GM18519 (cell line): ENCODE results near the gene BLACAT1.
"Not testable (repeated sequence)": the region's sequence is repeated elsewhere in the genome, so short reads cannot be mapped to it uniquely, and the experiment has no call there.

Experiments used
- ATAC-seq: cut with Tn5 transposase; IDR thresholded peaks from one replicate; pipeline ENCODE4 v1.9.1; 2021; ENCODE audit warnings: mild to moderate bottlenecking, moderate library complexity; ENCODE audit not compliant: unreplicated experiment, low FRiP score

The BLACAT1 gene

DNA sequence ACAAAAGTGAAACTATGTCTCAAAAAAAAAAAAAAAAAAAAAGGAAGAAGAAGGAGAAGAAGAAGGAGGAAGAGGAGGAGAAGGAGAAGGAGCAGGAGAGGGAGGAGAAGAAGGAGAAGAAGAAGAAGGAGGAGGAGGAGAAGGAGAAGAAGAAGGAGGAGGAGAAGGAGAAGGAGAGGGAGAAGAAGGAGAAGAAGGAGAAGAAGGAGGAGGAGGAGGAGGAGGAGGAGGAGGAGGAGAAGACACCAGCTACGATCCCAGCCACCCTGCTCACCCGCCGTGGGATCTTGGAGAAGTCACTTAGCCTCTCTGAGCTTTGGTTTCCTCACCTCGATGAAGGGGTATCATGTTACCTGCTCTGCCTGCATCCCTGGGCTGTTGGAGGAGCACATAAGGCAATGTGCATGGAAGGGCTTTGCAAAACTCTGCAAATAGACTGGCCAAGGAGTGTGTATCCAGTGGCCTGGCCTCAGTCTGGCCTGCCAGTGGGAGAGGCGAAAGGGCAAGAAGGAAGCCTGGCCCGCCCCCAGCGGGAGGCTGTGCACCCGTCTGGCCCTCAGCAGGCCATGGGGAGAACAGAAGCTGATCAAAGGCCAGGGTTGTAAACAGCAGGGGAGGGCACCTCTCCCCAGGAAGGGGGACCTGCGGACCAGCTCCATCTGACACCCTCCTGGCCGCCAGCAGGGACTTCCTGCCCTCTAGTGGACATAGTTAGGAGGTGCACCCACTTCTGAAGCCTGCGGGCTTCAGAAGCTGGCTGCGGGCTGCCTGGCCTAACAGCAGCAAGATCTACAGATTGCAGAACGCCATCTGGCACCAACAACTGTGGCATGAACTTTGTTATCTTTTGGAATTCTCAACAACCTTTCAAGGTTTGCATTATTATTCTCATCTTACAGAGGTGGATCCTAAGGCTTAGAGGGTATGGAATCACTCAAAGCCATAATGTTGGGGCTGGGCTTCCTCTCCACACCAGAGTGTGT, 29.4 kb upstream of the BLACAT1 start:
- no peak for ATAC-seq

DNA sequence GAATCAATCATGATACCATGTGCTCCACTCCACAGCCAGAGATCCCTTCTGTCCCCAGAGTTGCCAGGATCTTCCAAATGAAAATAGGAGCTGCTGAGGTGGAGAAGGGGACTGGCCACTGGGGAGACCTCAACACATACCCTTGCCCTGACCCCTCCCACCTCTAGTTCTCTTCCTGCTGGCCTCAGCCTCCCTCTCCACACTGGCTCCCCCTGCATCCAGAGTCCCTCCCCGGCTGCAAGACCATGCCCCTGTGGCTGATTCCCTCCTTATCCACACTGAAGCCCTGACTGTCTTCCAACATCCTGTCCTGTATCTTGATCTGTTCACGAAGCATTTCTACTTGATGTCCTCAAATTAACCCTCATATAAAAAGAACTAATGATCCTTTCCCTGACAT, 27.5 kb upstream of the BLACAT1 start:
- no peak for ATAC-seq

DNA sequence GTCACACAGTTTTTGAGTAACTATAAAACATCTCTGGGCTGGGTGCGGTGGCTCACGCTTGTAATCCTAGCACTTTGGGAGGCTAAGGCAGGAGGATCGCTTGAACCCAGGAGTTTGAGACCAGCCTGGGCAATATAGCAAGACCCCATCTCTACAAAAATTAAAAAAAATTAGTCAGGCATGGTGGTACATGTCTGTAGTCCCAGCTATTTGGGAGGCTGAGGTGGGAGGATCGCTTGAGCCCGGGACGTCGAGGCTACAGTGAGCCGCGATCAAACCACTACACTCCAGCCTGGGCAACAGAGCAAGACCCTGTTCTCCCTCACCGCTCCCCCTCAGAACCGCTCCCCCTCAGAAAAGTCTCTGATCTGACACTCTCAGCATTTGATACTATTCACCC, 26.7 kb upstream of the BLACAT1 start:
- ATAC-seq = not testable (repeated sequence)

DNA sequence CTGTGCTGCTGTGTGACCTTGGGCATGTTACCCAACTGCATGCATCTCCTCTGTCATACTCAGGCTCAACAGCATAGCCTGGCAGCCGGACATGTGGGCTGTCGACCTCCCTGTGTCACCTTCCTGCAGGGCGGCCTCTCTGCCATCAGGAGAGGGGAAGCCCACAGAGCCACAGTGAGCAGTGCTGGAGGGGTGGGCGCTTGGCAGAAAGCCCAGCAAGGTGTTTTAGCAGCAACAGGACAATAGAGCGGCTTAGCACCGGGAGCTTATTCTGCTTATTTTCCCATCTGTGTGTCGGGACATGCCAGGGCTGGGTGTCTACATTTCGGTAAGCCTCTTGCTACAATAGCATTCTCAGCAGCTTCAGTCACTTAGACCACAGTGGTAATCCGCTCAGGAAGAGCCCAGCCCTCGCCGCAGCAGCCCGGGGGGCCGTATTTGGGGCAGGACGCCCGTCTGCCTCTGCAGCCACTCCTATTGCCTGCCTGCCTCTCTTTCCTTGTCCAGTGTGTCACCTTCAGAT, 25.8 kb upstream of the BLACAT1 start:
- ATAC-seq = no peak

DNA sequence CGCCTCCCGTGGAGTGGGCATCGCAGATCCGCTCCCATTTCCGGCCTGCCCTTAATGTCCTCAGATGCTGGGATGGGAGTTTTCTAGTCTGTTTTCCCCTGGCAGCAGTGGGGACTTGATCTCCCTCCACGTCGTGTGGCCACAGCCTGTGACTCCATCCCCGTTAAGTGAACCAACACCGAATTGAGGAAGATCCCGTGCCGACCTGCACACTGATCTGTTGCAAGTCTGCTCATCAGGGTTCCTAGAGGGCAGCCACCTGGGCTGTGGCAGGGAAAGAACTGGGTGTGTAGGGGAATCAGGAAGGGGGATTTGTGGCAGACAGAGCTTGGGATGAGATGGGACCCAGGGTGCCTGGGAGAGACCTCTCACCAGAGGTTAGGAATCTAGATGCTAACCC, 25.4 kb upstream of the BLACAT1 start:
- ATAC-seq = no peak

DNA sequence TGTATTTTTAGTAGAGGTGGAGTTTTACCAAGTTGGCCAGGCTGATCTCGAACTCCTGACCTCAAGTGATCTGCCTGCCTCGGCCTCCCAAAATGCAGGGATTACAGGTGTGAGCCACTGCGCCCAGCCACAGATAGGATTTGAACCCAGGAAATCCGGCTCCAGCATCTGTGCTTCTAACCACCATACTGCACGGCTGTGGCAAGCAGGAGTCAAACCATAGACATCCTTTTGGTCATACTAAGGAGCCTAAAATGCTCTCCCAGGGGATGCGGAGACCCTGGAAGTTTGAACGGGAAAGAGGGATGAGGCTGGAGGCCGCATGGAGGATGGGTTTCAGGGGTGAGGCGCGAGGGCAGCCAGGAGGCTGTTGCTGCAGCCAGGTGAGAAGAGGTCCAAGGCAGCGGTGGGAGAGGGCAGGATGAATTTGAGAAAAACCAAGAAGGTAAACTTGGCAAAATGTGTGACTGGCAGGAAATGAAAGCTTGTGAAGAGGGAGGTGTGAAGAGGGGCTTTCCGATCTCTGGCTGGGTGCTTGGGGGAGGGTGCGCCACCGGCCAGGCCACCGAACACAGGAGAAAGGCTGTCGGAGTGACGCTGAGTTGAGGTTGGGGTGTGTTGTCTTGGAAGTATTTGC, 24.6 kb upstream of the BLACAT1 start:
- no peak for ATAC-seq

DNA sequence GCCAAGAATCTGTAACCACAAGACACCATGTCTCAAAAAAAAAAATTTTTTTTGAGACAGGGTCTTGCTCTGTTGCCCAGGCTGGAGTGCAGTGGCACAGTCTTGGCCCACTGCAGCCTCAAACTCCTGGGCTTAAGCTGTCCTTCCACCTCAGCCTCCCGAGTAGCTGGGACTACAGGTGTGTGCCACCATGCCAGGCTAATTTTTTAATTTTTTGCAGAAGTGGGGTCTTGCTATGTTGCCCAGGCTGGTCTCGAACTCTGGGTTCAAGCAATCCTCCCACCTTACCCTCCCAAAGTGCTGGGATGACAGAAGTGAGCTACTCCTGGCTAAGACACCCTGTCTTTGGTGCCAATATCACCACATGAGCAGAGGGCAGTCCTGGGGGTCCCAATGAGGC, 23.1 kb upstream of the BLACAT1 start:
- not testable (repeated sequence) for ATAC-seq

DNA sequence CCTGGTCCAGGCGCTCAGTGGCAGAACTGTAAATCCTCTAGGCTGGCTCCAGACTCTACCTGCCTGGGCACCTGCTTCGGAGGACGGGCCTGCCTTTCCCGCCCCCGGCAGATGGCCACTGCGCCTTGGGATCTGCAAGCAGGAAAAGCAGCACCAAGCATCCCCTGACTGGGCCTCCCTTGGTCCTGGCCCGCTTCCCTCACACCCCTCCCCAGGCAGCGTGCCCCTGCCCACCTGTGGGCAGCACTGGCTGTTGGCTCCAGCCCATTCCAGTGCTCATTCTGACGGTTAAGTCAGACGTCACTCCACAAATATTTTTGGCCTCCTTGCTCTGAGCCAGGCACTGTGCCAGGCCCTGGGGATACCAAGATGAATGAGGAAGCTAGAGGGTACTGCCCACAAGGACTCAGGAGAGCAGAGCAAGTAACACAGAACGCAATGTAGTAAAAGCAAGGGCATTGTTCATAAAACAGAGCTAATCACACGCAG, 22.0 kb upstream of the BLACAT1 start:
- no peak for ATAC-seq

DNA sequence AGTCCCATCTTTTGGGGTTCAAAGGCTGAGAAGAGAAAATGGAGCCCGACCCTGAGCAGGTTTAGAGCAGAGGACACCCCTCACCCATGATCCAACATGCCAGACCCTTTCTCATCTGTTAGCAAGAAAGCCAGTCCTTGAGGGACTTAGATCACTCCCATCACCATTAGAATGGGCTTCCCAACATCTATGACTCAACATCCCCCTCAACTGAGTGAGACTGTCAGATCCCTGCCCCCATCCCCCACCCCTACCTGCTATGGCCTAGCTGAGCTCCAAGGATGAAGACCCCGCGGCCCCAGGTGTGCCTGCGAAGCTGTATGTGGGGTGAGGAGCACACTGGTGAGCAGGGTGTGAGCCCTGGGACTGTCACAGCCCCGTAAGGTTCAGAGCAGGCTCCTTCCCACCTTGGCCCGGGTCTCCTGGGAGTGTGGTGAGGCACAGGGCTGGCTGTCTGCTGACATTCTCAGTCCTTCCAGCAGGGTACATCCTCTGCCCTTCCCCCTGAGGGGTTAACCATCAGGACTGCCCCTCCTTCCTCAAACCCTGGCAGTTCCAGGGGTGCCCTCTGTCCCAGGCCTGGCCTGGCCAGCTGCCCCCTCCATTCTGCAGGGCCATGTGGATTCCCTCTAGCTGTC, 21.4 kb upstream of the BLACAT1 start:
- no peak for ATAC-seq

DNA sequence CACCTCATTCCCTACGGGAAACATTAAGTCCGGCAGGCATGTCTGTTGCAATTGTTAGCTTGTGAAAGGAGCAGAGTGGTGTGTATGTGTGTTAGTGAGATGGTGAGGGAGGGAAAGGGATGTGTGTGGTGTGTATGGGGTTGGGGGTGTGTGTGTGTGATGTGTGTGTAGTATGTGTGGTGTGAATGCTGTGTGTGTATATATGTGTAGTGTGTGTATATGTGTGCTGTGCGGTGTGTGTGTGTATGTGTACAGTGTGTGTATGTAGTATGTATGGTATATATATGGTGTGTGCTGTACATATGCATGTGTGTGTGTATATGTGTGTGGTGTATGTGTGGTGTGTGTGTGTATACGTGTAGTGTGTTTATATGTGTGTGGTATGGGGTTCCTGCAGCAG, 20.8 kb upstream of the BLACAT1 start:
- no peak for ATAC-seq

DNA sequence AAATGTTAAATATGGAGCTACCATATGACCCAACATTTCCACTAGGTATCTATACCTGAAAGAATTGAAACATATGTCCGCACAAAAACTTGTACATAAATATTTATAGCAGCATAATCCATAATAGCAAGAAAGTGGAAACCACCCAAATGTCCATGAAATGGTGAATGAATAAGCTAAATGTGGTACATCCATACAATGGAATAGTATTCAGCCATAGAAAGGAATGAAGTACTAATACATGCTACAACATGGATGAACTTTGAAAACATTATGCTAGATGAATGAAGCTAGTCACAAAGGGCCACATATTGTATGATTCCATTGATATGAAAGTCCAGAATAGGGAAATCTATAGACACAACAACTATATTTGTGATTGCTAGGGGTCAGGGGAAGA, 20.0 kb upstream of the BLACAT1 start:
- no peak for ATAC-seq

DNA sequence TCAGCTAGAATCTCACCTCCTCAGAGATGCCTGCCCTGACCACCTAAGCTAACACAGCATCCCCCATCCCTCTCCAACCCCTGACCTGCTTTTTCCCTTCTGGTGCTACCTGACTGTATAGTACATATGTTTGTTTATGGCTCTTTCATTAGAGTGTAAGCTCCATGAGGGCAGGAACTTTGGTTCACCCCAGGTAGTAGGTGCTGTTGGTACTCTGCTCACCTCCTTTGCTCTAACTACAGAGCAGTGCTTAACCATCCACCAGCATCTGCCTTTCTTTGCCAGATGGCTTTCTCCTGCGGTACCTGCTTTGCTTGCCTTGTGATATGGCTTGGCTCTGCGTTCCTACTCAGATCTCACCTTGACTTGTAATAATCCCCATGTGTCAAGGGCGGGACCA, 18.7 kb upstream of the BLACAT1 start:
- ATAC-seq = no peak

DNA sequence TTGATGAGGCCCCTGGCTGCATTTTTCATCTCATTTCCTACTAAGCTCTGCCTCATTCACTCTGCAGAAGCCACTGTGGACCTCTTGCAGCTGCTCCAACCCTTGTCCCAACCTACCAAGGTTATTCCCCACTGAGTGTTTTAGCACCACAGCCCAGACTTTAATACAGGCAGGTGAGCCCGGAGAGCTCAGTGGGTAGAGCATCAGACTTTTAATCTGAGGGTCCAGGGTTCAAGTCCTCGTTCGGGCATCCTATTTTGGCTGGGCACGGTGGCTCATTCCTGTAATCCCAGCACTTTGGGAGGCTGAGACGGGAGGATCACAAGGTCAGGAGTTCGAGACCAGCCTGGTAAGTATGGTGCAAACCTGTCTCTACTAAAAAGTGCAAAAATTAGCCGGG, 18.1 kb upstream of the BLACAT1 start:
- ATAC-seq = no peak

DNA sequence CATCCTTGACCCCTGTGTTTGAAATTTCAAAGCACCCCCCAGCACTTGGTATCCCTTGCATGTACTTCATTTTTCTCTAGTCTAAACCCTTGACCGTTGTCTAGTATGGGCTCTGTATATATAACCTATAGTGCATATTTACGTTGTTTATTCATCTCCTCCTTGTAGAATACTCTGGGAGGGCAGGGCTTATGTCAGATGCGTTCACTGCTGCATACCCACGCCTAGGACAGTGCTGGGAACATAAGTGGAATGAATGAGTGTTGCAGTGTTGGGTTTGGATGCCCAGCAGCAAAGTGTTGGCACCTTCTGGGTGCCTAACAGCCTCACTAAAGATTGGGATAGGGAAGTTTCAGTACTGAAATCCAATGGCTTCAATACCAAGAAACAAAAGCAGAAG, 17.6 kb upstream of the BLACAT1 start:
- ATAC-seq = no peak

DNA sequence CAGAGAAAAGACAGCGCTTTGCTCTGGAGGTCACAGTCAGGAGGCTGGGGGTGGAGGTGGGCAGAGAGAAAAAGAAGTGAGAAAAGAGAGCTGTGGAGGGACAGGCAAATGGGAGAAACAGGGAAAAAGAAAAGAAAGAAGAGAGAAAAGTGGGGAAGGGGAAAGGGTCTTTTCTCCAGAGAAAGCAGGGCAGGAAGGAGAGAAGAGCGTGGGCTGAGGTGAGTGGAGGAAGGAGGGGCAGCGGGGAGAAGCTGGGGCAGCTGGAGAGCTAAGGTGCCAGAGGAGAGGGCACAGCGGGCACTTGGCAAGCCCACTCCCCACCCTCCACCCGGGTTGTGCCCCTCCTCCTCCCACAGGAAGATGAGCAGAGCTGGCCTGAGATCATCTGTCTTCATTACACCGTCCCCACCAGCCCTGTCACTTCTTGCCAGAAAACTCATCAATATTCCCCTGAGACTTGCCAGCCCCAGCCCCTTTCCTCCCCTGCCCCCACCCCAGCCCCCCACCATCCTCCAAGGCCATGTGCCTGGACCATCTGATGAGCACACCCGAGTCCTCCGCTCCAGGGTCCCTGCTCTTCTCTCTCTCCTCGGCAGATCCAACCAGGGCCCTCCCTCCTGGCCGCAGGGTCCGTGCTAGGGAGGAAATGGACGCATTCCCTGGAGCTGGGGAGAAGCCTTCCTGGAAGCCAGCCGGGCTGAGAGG, 17.0 kb upstream of the BLACAT1 start:
- ATAC-seq = no peak

DNA sequence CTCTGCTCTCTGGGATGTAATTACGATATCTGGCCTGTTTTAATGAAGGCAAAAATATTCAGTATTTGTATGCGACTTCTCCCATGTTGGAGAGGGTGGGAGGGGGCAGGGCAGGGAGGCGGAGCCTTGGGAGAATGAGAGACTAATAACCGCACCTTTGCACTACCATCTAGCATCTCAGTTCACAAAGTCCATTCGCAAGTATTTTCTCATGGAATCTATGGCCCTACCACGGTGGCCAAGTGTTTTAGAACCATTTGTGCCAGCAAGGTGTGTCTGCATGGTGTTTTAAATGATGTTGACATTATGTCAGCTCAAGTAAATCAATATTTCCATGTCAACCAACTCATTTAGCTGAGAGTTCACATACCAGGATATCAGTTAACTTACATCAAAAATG, 14.3 kb upstream of the BLACAT1 start:
- ATAC-seq = no peak

DNA sequence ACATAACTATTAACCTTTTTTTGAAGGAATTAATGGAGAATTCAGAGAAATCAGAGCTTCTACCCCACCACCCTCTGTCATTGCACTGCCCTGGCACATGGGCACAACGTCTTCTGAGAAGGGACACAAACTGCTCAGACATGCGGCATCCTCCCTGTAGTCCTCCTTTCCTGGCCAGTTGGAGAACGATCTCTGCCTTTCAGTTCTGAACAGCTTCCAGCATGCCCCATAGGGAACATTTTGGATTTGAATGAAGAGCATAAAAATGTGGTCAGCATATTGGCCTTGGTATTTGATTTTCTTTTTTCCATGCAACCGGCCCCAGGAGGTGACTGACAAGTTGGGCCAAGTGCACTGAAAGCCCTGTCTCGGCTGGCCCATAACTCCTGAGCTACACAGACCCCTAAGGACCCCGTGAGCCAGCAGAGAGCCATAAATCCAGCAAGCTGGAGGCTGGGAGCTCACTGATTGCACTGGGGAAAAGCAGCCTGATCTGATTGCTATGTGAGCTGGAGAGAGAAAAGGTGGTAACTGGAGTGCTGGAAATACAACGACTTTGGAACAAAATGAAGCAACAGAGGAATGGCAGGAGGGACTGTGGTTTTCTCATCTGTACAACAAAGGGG, 10.9 kb upstream of the BLACAT1 start:
- no peak for ATAC-seq

DNA sequence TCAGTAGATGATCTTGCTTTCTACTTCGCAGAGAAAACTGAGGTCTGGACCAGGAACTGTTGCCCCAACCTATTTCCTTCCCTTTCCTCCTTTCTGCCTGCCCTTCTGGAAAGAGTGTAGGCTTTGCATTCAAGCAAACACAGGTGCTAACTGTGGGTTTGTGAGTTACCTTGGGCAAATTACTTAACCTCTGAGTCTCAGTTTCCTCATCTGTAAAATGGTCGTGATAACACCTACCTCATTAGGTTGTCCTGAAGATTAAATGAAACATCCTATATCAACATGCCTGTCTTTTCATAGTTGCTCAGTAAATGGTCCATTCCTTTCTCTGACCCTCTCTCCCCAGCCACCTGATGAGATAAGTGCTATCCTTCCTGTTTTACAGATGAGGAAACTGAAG, 9.5 kb upstream of the BLACAT1 start:
- ATAC-seq = no peak

DNA sequence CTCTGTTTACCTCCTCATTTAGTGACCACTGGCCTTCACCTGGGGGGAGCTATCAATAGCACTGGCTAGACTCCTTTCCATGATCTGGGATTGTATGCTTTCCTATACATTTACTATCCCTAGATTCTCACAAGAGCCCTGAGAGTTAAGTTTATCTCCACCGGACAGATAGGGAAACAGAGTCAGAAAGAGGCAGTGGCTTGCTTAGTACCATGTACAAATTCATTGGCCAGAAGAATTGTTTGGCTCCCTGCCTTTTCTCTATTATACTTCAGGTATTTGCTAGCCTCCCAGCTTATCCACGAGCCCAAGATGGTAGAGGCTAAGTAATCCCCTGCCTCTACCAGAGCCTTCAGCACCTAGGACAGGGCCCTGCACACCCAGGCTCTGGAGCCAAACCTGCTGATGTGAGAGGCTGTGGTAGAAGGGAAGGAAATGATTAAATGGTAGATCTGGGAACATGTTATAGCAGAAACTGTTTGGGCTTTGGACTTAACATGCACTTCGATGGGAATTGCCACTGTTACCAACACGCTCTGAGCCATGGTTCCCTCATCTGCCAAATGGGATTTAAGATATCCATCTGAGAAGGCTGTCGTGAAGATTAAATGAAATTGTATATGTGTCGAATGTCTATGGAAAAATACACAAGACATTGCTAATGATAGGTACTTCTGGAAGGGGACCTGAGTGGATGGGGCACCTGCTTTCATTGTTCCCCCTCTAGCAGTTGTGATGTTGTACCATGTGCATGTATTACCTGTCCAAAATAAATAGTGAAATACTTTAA, 3.1 kb upstream of the BLACAT1 start:
- no peak for ATAC-seq
